PC-9 (cell line): ENCODE data around the gene NAA15.

Experiments
- CTCF ChIP-seq: fragments of 200-600 bp; sonication (generic); conservative IDR thresholded peaks from 2 replicates; pipeline ENCODE4 v1.6.1; 2017; ENCODE audit warnings: mixed run types, antibody characterized with exemption, mild to moderate bottlenecking, moderate library complexity
- EZH2 ChIP-seq: fragments of 200-600 bp; sonication (generic); IDR thresholded peaks from 2 replicates; pipeline ENCODE4 v1.8.0; 2017; ENCODE audit warnings: antibody characterized with exemption, low read depth

- no peak for TF ChIP-seq CTCF
- TF ChIP-seq EZH2, result no peak
Observed at GRCh38 chr4:139458543-139458942, 157.2 kb downstream of the NAA15 start.
